Left forelimb (tissue), 1 donor: ENCODE results near the gene ZDHHC8.

Experiments
- DNase-seq: peaks from one replicate; pipeline ENCODE4 v3.0.0-alpha.2; 2018; ENCODE audit warnings: low spot score

The ZDHHC8 gene

GRCh38 chr22:20160041-20160440 lies 28.4 kb downstream of the ZDHHC8 start:
- no peak for DNase-seq

GRCh38 chr22:20164863-20165262 lies 33.3 kb downstream of the ZDHHC8 start:
- no peak for DNase-seq

GRCh38 chr22:20165421-20165820 lies 33.8 kb downstream of the ZDHHC8 start:
- DNase-seq, result no peak

- DNase-seq, result no peak
Observed at GRCh38 chr22:20165913-20166312, 34.3 kb downstream of the ZDHHC8 start.

- DNase-seq, result no peak
Observed at GRCh38 chr22:20166703-20167102, 35.1 kb downstream of the ZDHHC8 start.

- no peak for DNase-seq
Observed at GRCh38 chr22:20167643-20168322, 36.2 kb downstream of the ZDHHC8 start.

- DNase-seq, result no peak
Observed at GRCh38 chr22:20169253-20169822, 37.7 kb downstream of the ZDHHC8 start.

- no peak for DNase-seq
Observed at GRCh38 chr22:20170170-20170569, 38.6 kb downstream of the ZDHHC8 start.

- no peak for DNase-seq
Observed at GRCh38 chr22:20171288-20172140, 39.9 kb downstream of the ZDHHC8 start.

- no peak for DNase-seq
Observed at GRCh38 chr22:20172141-20172613, 40.6 kb downstream of the ZDHHC8 start.

- DNase-seq, result no peak
Observed at GRCh38 chr22:20173246-20173645, 41.6 kb downstream of the ZDHHC8 start.

- DNase-seq, result no peak
Observed at GRCh38 chr22:20173772-20174171, 42.2 kb downstream of the ZDHHC8 start.

- DNase-seq, result no peak
Observed at GRCh38 chr22:20174785-20175596, 43.4 kb downstream of the ZDHHC8 start.

GRCh38 chr22:20175597-20175900 lies 43.9 kb downstream of the ZDHHC8 start:
- DNase-seq, result no peak

- no peak for DNase-seq
Observed at GRCh38 chr22:20176421-20177085, 44.9 kb downstream of the ZDHHC8 start.

- DNase-seq, result no peak
Observed at GRCh38 chr22:20177217-20177911, 45.8 kb downstream of the ZDHHC8 start.

- no peak for DNase-seq
Observed at GRCh38 chr22:20178075-20178914, 46.7 kb downstream of the ZDHHC8 start.

- no peak for DNase-seq
Observed at GRCh38 chr22:20178915-20179227, 47.3 kb downstream of the ZDHHC8 start.

GRCh38 chr22:20179455-20180244 lies 48.0 kb downstream of the ZDHHC8 start:
- no peak for DNase-seq

GRCh38 chr22:20180245-20180630 lies 48.6 kb downstream of the ZDHHC8 start:
- no peak for DNase-seq
